Panc1 (cell line): ENCODE measurements around the gene SLC6A20.

Experiments used
- CTCF ChIP-seq: fragments of 450-650 bp; IDR thresholded peaks from 2 replicates; pipeline ENCODE4 v1.5.1; 2017; ENCODE audit warnings: mild to moderate bottlenecking
- POLR2AphosphoS5 ChIP-seq: IDR thresholded peaks from 2 replicates; pipeline ENCODE4 v1.6.1; 2012; ENCODE audit warnings: mild to moderate bottlenecking, low read depth, low read length, moderate library complexity
- REST ChIP-seq, 2 experiments: IDR thresholded peaks; 2 replicates each; pipeline ENCODE4 v1.6.1; 2011 to 2012; ENCODE audit warnings: low read depth in 2 of 2, control low read depth in 1 of 2, low read length in 1 of 2, mild to moderate bottlenecking in 1 of 2, moderate library complexity in 1 of 2; ENCODE audit not compliant: insufficient read depth in 1 of 2

GRCh38 chr3:45783667-45784066 lies 12.7 kb downstream of the SLC6A20 start:
- TF ChIP-seq POLR2AphosphoS5 (no peak), CTCF (no peak), REST (IDR thresholded peaks at IDR 0.05; ENCODE audit: insufficient read depth in 1 of 2, low read depth in 2 of 2, low read length in 1 of 2) (no peak)
